KG1 (cell line): ENCODE results near the gene DESI2.
"Not testable (repeated sequence)": the region's sequence is repeated elsewhere in the genome, so short reads cannot be mapped to it uniquely, and the experiment has no call there.

Experiments
- DNase-seq: peaks from one replicate; lab custom pipeline; 2025; lab: John Stamatoyannopoulos, UW

Gene DESI2

GRCh38 chr1:244705261-244706234 is 52.6 kb downstream of the DESI2 start:
- DNase-seq = no peak

- DNase-seq = no peak
Observed at GRCh38 chr1:244709076-244709475, 56.1 kb downstream of the DESI2 start.

- no peak for DNase-seq
Observed at GRCh38 chr1:244709476-244710368, 56.8 kb downstream of the DESI2 start.

GRCh38 chr1:244710474-244711062 is 57.6 kb downstream of the DESI2 start:
- DNase-seq = no peak

GRCh38 chr1:244712669-244713068 is 59.7 kb downstream of the DESI2 start:
- DNase-seq = no peak

- no peak for DNase-seq
Observed at GRCh38 chr1:244713332-244713731, 60.4 kb downstream of the DESI2 start.

GRCh38 chr1:244727871-244728474 is 75.0 kb downstream of the DESI2 start:
- DNase-seq = peak; percentile 20

- peak; percentile 36 for DNase-seq
Observed at GRCh38 chr1:244730153-244730933, 77.4 kb downstream of the DESI2 start.

GRCh38 chr1:244730934-244731434 is 78.1 kb downstream of the DESI2 start:
- no peak for DNase-seq

- DNase-seq = no peak
Observed at GRCh38 chr1:244731651-244732050, 78.7 kb downstream of the DESI2 start.

GRCh38 chr1:244732851-244733450 is 80.0 kb downstream of the DESI2 start:
- no peak for DNase-seq

GRCh38 chr1:244735404-244735803 is 82.5 kb downstream of the DESI2 start:
- no peak for DNase-seq

GRCh38 chr1:244735876-244736561 is 83.1 kb downstream of the DESI2 start:
- DNase-seq = no peak

GRCh38 chr1:244739140-244739539 is 86.2 kb downstream of the DESI2 start:
- not testable (repeated sequence) for DNase-seq

- not testable (repeated sequence) for DNase-seq
Observed at GRCh38 chr1:244740027-244740617, 87.2 kb downstream of the DESI2 start.

GRCh38 chr1:244741692-244742091 is 88.8 kb downstream of the DESI2 start:
- no peak for DNase-seq

- DNase-seq = no peak
Observed at GRCh38 chr1:244749230-244750016, 96.5 kb downstream of the DESI2 start.

GRCh38 chr1:244751271-244751895 is 98.5 kb downstream of the DESI2 start:
- DNase-seq = no peak
